Placental pericyte (primary cell): Measurements from ENCODE around the gene STXBP6. TPM values are rescaled to one million over a fixed set of nuclear protein-coding genes. Genes with fewer than 3 reads are reported as not detected.

Experiments used
- total RNA-seq: library from RNA; depleted of rRNA; stranded (reverse); fragments of >200 nt; gene quantifications from 2 replicates; pipeline ENCODE4 v1.2.3, GENCODE V29; 2012

Gene STXBP6
- 2.8 and 5.6 TPM in 2 replicates for total RNA-seq

DNA sequence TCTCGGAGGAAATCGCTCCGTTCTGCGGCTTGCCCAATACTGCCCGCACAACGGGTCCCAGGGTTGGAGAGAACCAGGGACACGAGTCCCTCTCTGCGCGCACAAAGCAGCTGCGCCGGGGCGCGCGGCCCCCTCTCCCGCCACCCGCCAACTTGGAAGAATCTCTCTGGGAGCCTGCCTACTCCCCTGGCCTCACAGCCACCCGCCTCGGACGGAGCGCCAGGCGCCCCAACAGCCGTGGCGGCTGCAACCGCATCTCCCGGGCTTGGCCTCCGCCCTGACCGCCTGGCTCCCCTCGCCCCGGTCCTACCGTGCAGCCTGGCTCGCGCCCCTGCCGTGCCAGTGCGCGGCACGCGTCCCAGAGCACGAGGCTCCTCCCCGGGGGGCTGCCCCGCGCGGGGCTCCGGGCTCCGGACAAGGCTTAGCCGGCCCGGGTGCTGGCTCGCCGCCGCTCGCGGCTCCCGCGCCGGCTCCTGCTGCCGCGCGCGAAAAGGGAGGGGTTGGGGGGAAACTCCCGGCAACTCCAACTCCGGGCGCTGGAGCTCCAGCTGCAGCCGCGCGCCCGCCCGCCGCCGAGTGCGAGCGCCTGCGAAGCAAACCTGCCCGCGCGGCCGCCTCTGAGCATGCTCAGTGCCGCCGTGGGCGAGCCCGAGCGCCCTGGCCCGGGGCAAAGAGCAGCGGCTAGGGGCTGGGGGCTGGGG, at the start of gene STXBP6:
STXBP6 (minus strand) TSS at position 580 of the 701 bp plus-strand sequence. CDS start 75,329 bp downstream, outside the sequence.

